Measurements from ENCODE around the gene CACNA1G. TPM values are rescaled to one million over a fixed set of nuclear protein-coding genes. Genes with fewer than 3 reads are reported as not detected.

CACNA1G gene
- total RNA-seq, 1 donor from 2014 or later: not detected

- no peak overlapping the region for H3K4me3 Mint-ChIP-seq (ENCODE audit: unreplicated experiment)
- no peak for DNase-seq (ENCODE audit: low spot score)
- H3K27ac Mint-ChIP-seq (ENCODE audit: unreplicated experiment): no peak overlapping the region
- H3K36me3 Mint-ChIP-seq (ENCODE audit: low read depth, unreplicated experiment): no peaks in the 10 kb centered on the region
- TF ChIP-seq CTCF (IDR thresholded peaks at IDR 0.05; ENCODE audit: unreplicated experiment): no peak
- no peaks in the 10 kb centered on the region for H3K9me3 Mint-ChIP-seq (ENCODE audit: unreplicated experiment)
- no peaks in the 10 kb centered on the region for H3K4me1 Mint-ChIP-seq (ENCODE audit: unreplicated experiment)
- peaks cover 14% of the 10 kb centered on the region for H3K27me3 Mint-ChIP-seq (ENCODE audit: unreplicated experiment)
Measured at GRCh38 chr17:50588391-50589049, 28.0 kb downstream of the CACNA1G start.

GRCh38 chr17:50589095-50589705, 28.7 kb downstream of the CACNA1G start:
- no peak for TF ChIP-seq CTCF (IDR thresholded peaks at IDR 0.05; ENCODE audit: unreplicated experiment)
- no peaks in the 10 kb centered on the region for H3K36me3 Mint-ChIP-seq (ENCODE audit: low read depth, unreplicated experiment)
- no peaks in the 10 kb centered on the region for H3K9me3 Mint-ChIP-seq (ENCODE audit: unreplicated experiment)
- DNase-seq (ENCODE audit: low spot score): no peak
- H3K4me1 Mint-ChIP-seq (ENCODE audit: unreplicated experiment): no peaks in the 10 kb centered on the region
- H3K27ac Mint-ChIP-seq (ENCODE audit: unreplicated experiment): no peak overlapping the region
- H3K4me3 Mint-ChIP-seq (ENCODE audit: unreplicated experiment): no peak overlapping the region
- H3K27me3 Mint-ChIP-seq (ENCODE audit: unreplicated experiment): peaks cover 8% of the 10 kb centered on the region

GRCh38 chr17:50590946-50591737, 30.6 kb downstream of the CACNA1G start:
- H3K27me3 Mint-ChIP-seq (ENCODE audit: unreplicated experiment): peaks cover 7% of the 10 kb centered on the region
- no peaks in the 10 kb centered on the region for H3K36me3 Mint-ChIP-seq (ENCODE audit: low read depth, unreplicated experiment)
- no peak overlapping the region for H3K4me3 Mint-ChIP-seq (ENCODE audit: unreplicated experiment)
- no peak overlapping the region for H3K27ac Mint-ChIP-seq (ENCODE audit: unreplicated experiment)
- TF ChIP-seq CTCF (IDR thresholded peaks at IDR 0.05; ENCODE audit: unreplicated experiment): no peak
- no peak for DNase-seq (ENCODE audit: low spot score)
- no peaks in the 10 kb centered on the region for H3K4me1 Mint-ChIP-seq (ENCODE audit: unreplicated experiment)
- no peaks in the 10 kb centered on the region for H3K9me3 Mint-ChIP-seq (ENCODE audit: unreplicated experiment)

- H3K4me1 Mint-ChIP-seq (ENCODE audit: unreplicated experiment): no peaks in the 10 kb centered on the region
- no peaks in the 10 kb centered on the region for H3K36me3 Mint-ChIP-seq (ENCODE audit: low read depth, unreplicated experiment)
- TF ChIP-seq CTCF (IDR thresholded peaks at IDR 0.05; ENCODE audit: unreplicated experiment): no peak
- no peak overlapping the region for H3K27ac Mint-ChIP-seq (ENCODE audit: unreplicated experiment)
- peaks cover 11% of the 10 kb centered on the region for H3K27me3 Mint-ChIP-seq (ENCODE audit: unreplicated experiment)
- H3K9me3 Mint-ChIP-seq (ENCODE audit: unreplicated experiment): no peaks in the 10 kb centered on the region
- no peak overlapping the region for H3K4me3 Mint-ChIP-seq (ENCODE audit: unreplicated experiment)
- no peak for DNase-seq (ENCODE audit: low spot score)
Measured at GRCh38 chr17:50593321-50593720, 32.8 kb downstream of the CACNA1G start.
